NAMALWA (cell line): ENCODE results near the gene PLEKHG7.
"Not testable (repeated sequence)": the region's sequence is repeated elsewhere in the genome, so short reads cannot be mapped to it uniquely, and the experiment has no call there.

Experiments used
- DNase-seq: peaks from one replicate; pipeline ENCODE4 v3.0.0-alpha.2; 2015; ENCODE audit warnings: low spot score

PLEKHG7 gene

DNA sequence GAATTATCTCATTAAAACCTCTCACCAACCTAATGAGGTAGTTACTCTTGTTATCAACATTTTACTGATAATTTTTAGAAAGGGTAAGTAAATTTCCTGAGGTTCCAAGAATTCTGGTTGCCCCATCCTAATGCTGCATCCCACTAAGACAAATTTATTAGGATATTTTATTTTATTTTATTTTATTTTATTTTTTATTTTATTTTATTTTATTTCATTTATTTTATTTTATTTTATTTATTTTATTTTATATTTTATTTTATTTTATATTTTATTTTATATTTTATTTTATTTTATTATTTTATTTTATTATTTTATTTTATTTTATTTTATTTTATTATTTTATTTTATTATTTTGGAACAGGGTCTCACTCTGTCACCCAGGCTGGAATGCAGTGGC is 46.9 kb downstream of the PLEKHG7 start:
- DNase-seq, result not testable (repeated sequence)

DNA sequence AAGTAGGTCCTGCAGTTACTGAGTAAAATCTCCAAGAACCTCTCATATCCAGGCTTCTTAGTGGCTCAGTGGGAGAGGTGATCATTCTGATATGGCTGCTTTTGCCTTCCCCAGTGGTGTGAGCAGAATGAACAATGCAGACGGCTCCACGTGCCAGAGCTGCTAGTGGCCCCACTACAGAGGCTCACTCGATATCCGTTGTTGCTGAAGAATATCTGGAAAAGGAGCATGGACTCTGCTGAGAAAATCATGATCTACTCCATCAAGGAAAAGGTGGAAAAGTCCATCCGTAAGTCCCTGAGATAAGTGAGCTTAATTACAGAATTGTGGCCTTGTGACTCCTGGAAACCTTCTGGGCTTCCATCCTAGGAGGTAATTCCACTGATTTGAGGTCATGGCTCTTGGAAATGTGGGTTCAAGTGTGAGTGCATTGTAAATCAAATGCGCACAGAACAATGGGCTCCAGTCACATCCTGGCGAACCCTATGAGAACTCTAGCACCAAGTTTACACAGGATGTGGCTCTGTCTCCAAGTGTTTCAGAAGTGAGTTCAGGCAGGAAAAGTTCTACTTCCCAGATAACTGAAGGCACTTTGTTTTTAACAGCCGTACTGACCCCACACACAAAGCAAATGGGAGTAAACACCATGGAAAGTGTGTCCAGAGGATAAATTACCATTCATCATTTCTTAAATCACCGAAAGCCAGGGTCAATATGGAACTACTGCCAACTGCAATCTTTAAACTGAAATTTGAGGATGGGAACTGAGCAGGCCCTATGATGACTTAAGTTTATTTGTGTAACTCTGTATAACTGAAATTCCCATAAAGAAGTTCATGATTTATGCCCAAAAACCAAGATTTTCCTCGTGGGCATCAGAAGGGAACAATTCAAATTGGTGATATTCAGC is 51.4 kb downstream of the PLEKHG7 start:
- DNase-seq, result no peak

DNA sequence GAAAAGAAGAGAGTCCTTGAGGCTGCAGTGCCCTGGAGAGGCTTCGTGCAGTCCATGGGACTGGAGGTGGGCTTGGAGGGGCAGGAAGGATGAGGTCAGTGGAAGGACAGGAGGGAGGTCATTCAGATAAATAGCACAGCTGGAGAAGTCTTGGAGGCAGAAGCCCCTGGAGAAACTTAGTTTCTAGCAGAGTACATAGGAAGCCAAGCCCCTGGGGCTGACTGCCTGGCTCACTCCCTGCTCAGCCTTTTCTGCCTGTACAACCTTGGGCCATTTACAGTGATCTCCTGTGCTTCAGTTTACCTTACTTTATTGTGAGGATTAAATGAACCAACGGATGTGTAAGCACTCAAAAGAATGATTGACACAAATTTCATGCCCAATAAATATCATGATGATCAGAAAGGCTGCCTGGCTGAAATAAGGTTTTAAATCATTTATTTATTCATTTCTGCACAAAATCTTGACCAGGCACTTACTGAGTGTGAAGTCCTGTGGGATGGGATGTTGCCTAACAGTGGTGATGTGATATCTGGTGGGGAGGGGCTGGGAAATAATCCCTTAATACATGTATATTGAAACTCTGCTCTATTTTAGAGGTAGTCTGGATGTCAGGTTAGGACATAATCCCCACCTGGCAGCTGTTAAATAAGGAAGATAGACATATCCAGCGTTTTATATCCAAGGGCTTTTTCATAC is 54.3 kb downstream of the PLEKHG7 start:
- no peak for DNase-seq

DNA sequence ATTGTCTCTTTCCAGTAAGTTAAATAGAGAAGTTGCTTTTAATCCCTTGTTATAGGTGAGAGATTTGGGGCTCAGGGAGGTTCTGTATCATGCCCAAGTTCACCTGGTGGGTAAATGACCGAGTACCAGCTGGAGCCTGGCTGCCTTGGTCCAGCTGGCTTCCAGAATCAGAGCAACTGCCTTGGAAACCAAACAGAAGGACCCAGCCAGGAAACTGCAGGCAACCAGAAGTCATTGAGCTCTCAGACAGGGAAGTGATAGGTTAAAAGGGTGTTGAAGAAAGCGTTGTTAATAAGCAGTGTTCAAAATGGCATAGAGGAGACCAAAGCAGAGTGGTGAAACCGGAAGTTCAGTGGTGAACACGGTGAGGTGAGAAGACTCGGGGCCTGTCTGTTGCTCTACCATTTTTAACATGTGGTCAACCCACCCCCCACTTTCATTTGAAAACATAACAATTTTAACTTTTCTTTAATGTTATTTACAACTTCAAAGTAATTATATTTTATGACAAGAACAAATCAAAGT is 54.9 kb downstream of the PLEKHG7 start:
- no peak for DNase-seq

DNA sequence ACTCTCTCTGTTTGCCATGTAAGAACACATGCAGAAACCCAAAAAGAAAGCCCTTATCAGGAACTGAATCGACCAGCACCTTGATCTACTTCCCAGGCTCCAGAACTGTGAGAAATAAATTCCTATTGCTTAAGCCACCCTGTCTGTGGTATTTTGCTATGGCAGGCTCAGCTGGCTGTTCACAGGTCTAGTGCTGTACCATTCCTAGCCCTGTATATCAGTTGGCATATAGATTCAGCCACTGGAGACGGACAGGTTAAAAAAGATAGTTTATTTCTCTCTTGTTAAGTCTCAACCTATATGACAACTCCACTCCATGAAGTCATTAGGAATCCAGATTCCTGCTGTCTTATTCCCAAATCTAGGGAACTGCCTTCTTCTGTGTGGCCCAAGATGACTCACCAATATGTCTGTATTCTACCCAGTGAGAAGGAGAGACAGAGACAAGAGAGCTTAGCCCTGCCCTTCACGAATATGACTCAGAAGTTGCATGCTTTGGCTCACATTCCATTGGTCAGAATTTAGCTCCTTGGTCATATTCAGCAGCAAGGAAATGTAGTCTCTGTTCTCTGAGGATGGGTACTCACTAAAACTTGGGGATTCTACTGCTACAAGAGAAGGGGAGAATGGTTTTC is 57.0 kb downstream of the PLEKHG7 start:
- no peak for DNase-seq

DNA sequence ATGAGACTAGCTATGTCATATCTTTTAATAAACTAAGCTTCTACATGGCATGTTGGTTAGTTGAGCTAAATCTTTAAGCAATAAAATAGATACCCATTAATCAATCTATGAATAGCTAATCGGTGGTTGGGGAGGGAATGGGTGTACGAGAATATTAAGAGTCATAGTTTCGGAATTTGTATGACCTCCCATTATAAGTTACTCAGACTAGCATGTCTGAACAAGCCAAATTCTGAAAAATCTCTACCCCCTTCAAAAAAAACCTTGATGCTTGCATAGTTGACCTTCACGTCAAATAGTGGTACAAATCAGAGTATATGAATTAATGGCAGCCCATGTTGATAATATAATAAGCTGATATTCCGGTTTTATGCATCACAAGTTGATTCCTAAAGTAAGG is 60.0 kb downstream of the PLEKHG7 start:
- no peak for DNase-seq

DNA sequence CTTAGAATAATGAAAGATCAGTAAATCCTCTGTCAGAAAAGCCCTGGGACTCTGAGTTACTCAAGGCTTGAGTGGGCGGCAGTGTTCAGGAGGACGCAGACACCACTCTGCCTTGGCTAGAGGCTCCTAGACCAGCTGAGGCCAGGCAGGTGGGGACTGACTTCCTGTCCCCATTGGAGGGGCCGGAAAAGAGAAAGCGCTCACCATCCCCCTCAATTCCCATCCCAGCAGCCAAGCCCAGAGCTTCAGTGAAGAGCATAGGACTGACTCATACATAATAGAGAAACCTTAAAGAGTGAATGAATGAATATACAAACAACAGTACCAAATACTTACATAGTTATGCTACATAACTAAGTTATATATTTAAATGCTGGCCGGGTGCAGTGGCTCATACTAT is 62.0 kb downstream of the PLEKHG7 start:
- DNase-seq, result no peak

DNA sequence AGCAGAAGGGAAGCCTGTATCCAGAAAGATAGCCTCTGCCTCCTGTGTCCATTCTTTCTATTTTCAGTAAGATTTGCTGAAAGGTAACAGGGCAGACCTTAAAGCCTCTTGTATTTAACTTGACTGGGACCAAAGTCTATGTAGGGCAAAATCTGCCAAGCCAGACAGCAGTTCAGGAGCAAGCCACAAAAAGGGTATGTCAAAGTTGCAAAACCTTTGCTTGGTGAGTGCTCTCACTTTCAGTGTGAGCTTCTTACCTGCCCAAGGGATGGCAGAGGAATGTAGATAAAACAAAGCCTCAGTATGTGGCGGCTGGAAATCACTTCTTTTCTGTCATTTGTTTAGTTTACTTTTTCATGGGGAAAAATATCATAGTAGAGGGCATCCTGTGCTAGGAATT is 63.1 kb downstream of the PLEKHG7 start:
- no peak for DNase-seq

DNA sequence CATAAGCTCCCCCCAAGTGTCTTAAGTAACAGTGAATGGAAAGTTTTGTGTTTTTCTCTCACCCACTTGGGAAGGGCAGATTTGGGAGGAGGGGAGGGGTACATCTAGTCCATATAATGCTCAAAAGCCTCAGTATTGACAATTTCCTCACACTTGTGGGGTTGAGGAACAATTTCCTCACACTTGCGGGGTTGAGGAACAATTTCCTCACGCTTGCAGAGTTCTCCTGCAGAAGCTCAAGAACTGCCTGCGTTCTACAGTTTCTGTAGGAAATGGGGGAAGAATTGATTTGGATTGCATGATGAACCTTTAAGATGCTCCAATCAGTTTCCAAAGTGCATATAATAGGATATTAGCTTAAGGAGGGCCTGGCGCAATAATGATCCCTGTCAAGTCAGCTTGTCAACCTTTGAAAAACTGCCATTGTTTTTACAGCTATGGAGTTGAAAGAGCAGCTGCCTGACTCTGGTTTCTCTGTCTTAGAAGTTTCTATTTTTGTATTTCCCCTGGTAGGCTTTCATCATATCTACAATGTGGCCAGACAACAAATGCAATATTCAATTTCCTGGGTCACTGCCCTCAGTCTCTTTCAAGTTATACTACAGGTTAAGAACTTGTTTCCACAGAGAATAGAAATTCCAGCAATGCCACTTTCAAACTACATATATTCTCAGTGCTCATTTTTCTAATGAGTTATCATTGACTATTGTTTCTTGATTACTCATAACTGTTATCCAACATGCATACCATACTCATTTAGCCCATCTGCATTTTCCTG is 66.5 kb downstream of the PLEKHG7 start:
- DNase-seq, result peak; percentile 52

DNA sequence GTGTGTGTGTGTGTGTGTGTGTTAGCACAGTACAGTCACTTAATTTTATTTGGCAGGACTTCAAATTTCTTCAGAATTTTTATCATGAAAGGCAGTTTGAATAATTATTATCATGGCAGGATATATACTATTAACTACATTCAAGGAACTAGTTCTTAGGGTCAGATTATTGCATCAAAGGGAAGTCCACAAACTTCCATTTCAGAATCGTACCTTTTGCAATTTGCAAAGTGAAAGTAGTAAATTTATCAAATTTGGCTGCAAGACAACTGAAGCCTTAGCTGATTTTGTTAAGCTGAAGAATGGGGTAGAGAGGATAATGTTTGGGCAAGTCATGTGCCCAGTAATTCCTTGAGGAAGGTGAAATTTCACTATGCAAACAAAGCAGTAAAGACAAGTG is 68.2 kb downstream of the PLEKHG7 start:
- DNase-seq, result no peak

DNA sequence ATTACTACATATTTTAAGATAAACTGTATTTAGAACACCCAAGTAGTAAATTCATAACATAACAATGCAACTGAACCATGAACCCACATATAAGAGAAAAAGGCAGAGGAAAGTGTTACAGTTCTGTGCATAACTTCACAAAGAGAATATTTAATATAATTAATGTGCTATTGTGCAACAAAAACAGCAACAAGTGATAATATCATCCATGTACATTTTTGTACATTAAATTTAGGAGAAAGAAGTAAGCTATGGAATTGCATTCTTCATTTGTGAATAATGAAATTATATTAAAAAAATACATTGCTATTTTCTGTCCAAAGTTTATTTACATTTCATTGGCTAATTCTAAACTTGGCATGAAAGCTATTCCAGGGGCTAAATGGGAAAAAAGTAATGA is 72.6 kb downstream of the PLEKHG7 start:
- DNase-seq, result no peak

DNA sequence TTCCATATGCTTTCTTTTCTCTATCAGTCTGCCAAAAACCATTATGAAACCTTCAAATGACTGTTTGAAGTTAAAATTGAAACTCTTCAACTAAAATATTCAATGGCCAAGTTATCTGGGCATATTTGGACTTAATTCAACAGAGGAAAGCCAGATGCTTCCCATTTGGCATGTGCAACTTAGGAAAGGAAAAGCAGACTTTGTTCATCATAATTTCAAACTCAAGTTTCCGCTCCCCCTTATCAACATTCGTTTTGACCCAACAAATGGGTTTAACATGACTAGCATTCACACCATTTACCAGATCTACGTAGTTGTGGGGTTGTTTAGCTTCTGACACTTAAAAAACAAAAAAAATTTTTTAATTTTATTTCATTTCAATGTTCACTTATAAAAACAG is 75.7 kb downstream of the PLEKHG7 start:
- no peak for DNase-seq

DNA sequence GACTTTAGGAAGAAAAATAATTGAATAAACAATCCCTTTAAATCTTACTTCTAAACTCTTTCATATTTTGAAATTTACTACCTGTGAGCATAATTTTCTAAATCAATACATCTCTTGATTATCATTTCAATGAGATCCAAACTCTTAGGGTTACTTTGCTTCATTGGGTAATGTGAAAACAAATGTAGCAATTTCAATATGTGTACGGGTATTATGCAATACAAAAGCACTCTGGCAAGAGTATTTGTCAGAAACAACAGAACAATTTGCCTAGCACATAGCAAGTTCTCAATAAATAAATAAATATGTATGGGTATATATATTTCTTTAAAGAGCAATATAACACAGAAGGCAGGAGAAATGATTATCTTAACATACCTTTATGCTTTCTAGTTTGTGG is 77.1 kb downstream of the PLEKHG7 start:
- no peak for DNase-seq

DNA sequence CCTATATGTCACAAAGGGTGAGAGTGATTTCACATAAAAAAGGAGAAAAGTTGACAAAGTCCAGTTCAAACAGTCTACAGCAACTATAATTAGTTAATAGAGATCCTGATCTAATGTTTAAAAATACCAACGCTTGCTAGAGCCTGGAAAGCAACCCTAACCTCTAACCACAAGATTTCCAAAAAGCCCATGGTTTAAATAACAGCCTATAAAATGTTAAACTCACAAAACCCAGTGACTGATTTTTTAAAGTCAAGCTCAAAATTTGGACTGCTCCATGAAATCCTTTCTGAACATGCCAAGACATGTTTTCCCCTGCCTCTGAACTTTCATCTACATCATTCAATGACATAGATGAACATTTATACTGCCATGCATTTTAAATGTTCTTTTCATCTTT is 81.6 kb downstream of the PLEKHG7 start:
- DNase-seq, result no peak

DNA sequence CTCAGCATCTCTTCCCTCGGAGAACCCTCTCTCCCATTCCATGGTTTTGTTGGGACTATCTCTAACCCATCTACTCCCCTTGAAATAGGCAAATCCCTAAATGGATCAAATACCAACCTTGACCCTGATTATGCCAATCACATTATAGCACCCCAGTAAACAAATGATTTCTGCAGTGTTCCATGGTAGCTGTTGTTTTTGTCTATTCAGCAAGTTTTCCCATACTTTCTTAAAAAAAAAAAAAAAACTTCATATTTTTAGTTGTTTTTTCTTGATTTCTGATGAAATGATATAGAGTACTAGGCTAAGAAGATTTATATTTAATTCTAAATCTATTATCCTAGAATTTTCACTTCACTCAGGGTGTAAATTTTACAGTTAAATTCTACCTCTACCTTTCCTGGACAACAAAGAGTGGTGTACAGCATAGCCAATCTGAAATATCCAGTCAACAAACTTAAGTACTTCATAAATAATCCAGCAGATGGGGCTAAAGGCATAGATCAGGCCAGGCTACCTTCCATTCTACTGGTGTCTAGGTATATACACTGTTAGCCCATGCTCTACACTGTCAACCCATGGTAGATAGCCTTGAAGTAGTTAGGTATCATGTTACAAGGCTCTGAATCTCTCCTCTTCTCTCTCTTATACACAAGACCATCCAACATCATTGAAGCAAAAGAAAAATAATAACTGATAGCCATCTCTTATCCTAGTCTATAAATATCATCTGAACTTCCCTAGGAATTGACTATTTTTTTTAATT is 82.2 kb downstream of the PLEKHG7 start:
- DNase-seq, result peak; percentile 88

DNA sequence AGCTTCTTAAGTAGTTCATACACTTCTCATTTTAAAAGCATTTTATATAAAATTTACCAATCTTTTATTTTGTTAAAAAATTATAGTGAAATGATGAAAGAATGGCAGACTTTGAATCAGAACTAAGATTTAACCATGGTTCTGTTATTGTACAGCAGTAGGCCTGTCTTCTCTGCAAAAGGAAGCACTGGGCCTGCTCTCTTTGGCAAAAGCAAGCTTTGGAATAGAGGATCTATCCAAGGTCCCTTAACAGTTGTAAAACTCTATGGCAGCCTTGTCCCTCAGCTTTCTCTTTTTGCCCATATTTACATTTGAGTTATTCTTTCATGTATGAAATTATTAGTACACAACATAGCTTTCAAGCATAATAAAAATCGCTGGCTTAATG is 82.8 kb downstream of the PLEKHG7 start:
- no peak for DNase-seq

DNA sequence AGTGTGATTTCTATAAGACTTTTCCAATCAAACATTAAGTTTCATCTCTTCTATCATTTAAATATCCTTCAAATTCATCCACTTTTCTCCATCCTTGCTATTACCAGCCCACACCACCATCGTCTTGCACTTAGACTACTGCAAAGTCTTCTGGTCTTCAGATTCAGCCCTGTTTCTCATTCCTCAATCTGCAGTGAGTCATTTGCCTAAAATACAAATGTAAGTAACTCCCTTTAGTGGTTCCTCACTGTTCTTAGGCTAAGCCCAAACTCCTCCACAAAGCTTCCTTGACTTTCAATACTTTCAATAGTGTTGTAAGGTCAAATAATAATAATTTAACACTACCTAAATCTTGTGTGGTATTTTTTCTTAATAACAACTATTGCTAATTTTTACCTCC is 83.3 kb downstream of the PLEKHG7 start:
- no peak for DNase-seq

DNA sequence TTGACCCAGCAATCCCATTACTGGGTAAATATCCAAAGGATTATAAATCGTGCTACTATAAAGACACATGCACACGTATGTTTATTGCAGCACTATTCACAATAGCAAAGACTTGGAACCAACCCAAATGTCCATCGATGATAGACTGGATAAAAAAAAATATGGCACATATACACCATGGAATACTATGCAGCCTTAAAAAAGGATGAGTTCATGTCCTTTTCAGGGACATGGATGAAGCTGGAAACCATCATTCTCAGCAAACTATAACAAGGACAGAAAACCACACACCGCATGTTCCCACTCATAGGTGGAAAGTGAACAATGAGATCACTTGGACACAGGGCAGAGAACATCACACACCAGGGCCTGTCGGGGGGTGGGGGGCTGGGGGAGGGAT is 91.6 kb downstream of the PLEKHG7 start:
- DNase-seq, result not testable (repeated sequence)

DNA sequence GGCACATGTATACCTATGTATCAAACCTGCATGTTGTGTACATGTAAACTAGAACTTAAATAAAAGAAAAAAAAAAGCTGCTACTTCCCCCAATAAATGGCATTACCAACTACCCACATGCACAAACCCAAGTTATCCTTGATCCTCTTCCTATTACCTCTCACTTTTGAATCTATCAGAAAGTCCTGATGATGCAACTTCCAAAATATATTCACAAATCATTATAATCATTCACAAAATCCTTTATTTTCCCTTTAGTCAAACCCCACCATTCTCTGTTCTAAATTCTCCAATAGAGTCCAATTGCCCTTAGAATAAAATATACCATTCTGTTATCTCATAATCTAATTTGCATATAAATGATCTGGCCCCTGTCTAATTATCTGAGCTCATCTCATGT is 92.0 kb downstream of the PLEKHG7 start:
- no peak for DNase-seq

DNA sequence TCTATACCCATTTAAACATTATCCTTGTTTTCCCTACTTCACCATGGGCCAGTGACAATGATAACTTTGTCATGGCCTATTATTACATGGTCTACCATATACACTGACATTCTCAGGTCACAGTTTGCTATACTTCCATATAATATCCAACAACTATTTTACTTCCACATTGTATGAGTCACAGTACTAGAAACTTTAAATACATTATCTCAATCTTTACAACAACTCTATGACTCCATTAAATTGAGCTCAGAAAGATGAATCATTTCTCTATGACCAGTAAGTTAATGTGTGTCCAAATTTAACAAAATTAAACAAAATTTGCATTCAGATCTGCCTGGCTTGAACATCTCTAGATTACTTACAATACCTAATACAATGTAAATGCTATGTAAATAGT is 93.9 kb downstream of the PLEKHG7 start:
- no peak for DNase-seq

DNA sequence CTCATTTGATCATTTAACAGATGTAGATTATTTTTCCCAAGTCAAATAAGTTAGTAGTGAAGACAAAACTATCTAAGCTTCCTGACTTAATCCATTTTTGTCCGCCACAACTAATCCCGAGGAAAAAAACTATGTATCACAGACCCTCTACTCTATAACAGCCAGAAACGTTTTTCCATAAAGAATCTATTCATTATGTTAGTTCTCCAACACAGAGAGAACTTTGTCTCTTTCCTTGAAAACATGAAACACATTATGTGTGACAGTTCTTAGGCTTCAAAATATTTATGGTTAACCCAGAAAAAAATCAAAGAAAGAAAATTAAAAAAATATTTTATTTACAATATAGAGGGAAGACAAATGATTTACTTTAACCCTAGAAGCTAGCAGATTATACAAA is 100.1 kb downstream of the PLEKHG7 start:
- DNase-seq, result no peak
